Subcutaneous abdominal adipose tissue (tissue), 5 donors: Measurements from ENCODE around the gene GPR89A.

Experiments used
- H3K27ac ChIP-seq: one replicate; pipeline ENCODE4 v1.7.0; 2013; ENCODE audit warnings: low read depth, mild to moderate bottlenecking, inconsistent platforms, low read length, moderate library complexity
- H3K27me3 ChIP-seq, 5 donors: one replicate each; pipeline ENCODE4 v1.7.0; 2013; ENCODE audit warnings: low read length in 5 of 5, inconsistent platforms in 1 of 5; ENCODE audit not compliant: control insufficient read depth in 5 of 5, insufficient read depth in 4 of 5
- H3K36me3 ChIP-seq, 5 donors: one replicate each; pipeline ENCODE4 v1.7.0; 2013; ENCODE audit warnings: low read length in 5 of 5; ENCODE audit not compliant: control insufficient read depth in 5 of 5, insufficient read depth in 5 of 5
- H3K4me1 ChIP-seq, 5 donors: one replicate each; pipeline ENCODE4 v1.7.0; 2013; ENCODE audit warnings: low read length in 5 of 5, mild to moderate bottlenecking in 3 of 5, moderate library complexity in 1 of 5; ENCODE audit not compliant: control insufficient read depth in 5 of 5, insufficient read depth in 5 of 5
- H3K4me3 ChIP-seq, 5 donors: one replicate each; pipeline ENCODE4 v1.7.0; 2013; ENCODE audit warnings: low read length in 5 of 5, low read depth in 1 of 5
- H3K9ac ChIP-seq, 5 donors: one replicate each; pipeline ENCODE4 v1.7.0; 2013; ENCODE audit warnings: low read length in 5 of 5, mild to moderate bottlenecking in 4 of 5, moderate library complexity in 3 of 5
- H3K9me3 ChIP-seq, 5 donors: one replicate each; pipeline ENCODE4 v1.7.0; 2013; ENCODE audit warnings: low read length in 5 of 5; ENCODE audit not compliant: control insufficient read depth in 5 of 5
- donor health status: healthy.
- donor health status: healthy.
- donor health status: healthy.
- donor health status: healthy.
- donor health status: healthy.

The GPR89A gene

DNA sequence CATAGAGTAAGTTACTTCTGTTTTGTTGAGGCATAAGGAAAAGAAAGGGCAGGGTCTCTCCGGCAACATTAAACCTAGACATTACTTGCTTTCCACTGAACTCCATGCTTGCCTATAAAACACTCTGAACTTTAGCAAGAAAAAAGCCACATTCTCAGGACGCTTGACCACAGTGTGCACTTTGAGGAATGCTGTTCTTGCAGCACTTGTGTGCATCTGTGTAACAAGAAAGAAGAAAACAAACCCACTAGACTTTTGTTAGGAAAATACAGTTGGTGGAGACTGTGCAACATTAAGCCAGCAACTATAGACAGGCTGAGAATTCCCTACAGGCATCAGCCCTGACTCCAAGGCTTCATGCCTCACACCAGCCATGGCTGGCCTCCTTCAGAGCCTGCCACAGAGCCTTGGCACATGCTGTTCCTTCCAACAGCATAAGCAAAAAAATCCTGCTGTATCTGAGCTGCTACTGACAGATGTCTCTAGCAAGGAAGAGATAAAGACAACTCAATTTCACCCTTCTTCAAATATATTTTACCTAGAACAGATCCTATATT lies 93.6 kb downstream of the GPR89A start:
- Histone ChIP-seq H3K27ac (no peak overlapping the region), H3K27me3 (no peaks in the 10 kb centered on the region), H3K4me1 (no peaks in the 10 kb centered on the region), H3K36me3 (no peaks in the 10 kb centered on the region), H3K4me3 (no peak overlapping the region), H3K9ac (no peak overlapping the region), H3K9me3 (no peaks in the 10 kb centered on the region)

DNA sequence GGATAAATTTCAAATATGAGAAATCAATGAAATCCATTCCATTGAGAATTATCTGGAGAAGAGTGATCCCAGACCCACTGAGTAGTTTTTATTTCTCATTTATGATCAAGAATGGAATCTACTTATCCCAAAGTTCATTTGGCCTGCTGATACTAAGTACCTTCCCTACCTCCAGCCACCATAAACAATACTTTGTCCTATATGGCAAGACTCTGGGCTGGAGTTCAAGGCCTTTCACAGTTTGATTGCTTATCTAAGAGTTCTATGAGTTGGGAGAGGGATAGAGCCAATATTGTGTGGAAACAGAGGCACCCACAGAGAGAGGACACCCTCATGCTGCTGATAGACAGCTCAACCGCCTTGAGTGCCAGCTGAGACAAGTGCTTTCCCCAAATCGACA lies 94.3 kb downstream of the GPR89A start:
- H3K36me3 ChIP-seq: no peaks in the 10 kb centered on the region
- H3K9me3 ChIP-seq: no peaks in the 10 kb centered on the region
- H3K27me3 ChIP-seq: no peaks in the 10 kb centered on the region
- H3K9ac ChIP-seq: no peak overlapping the region
- H3K4me1 ChIP-seq: peaks cover 0 to 2% (median 0%) of the 10 kb centered on the region in 5 donors
- H3K4me3 ChIP-seq: no peak overlapping the region
- H3K27ac ChIP-seq: no peak overlapping the region

DNA sequence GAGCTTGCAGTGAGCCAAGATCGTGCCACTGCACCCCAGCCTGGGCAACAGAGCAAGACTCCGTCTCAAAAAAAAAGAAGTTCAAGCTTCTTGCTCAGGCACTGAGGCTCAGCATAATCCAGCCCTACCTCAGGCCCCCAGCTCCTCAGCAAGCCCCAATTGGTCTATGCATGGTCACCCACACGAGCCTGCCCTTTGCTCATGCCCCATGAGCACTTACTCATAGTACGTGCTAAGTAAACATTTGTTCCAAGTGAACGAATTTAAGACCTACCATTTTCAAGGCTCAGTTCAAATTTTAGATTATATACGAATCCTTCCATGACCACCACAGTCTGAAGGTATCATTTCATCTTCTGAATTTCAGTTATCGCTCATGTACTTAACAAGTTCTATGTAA lies 95.0 kb downstream of the GPR89A start:
- Histone ChIP-seq H3K9me3 (no peaks in the 10 kb centered on the region), H3K36me3 (no peaks in the 10 kb centered on the region), H3K9ac (no peak overlapping the region), H3K4me3 (no peak overlapping the region), H3K27ac (no peak overlapping the region), H3K27me3 (no peaks in the 10 kb centered on the region), H3K4me1 (peaks cover 0 to 10% (median 5%) of the 10 kb centered on the region in 5 donors)

DNA sequence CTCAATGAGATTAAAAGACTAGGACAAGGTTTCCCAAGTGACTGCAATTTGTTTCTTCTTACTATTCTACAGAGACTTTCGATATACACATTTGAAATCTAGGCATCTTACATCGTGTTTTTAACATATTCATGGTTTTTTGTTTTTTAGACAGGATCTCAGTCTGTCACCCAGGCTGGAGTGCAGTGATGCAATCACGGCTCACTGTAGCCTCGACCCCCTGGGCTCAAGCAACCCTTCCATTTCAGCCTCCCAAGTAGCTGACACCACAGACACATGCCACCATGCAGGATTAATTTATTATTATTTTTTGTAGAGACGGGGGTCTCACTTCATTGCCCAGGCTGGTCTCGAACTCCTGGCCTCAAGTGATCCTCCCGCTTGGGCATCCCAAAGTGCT lies 97.8 kb downstream of the GPR89A start:
- Histone ChIP-seq H3K27ac (no peak overlapping the region), H3K36me3 (no peaks in the 10 kb centered on the region), H3K9ac (no peak overlapping the region), H3K27me3 (no peaks in the 10 kb centered on the region), H3K4me3 (no peak overlapping the region), H3K9me3 (no peaks in the 10 kb centered on the region), H3K4me1 (peaks cover 0 to 10% (median 5%) of the 10 kb centered on the region in 5 donors)

DNA sequence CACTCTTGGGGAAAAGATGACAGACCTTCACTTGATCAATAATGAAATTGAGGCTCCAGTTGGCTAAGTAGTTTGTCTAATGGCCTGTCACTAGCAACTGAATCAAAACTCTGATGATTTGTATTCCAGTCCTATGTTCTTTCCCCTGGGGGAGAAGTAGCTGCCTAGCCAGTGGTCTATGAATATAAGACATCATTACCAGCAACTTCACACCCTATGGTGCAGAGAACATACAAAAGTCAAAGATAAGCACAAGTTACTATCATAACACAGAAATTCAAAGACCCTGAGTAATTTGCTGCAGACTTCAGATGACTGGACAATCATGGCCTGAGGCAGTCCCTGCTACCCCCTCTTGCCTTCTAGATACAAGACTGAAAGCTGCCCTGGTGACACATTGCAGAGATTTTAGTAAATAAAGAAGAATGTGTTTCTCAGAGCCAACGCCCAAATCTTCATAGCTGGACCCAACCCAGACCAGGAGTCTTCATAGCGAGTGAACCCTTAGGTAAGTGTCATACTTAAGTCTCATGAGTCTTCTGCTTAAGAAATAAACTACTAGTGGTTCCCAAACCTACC lies 98.4 kb downstream of the GPR89A start:
- Histone ChIP-seq H3K9me3 (no peaks in the 10 kb centered on the region), H3K4me3 (no peak overlapping the region), H3K9ac (no peak overlapping the region), H3K27ac (no peak overlapping the region), H3K36me3 (no peaks in the 10 kb centered on the region), H3K4me1 (peaks cover 0 to 10% (median 5%) of the 10 kb centered on the region in 5 donors), H3K27me3 (no peaks in the 10 kb centered on the region)

DNA sequence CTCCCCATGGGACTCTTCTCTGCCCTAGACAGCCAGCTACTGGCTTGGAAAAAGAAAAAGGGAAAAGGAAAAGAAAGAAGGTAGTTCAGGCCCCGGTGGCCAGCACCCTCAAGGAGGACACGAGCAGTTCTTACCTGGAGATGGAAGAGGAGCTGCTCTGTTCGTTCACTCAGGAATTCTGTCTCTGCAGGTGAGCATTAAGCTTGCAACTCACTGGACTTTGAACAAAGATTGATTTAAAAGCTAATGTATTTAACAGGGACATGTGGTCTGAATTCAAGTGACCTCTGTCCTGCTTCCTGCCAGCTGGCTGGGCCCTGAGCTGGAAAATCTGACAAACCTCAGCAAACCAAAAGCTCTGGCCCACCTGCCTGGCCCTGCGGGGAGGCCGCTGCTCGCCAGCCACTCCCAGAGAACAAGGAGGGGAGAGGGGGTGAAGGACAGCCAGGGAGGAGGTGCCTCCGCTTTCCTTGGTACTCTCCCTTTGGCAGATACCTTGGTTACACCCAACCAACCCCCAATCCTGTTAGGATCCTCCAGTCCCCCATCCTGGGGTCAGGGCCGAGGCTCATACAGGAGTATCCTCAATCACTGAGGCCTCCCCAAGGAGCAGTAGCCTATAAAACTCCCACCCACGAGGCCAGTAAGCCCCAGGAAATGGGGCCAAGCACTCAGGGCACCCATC lies 99.5 kb downstream of the GPR89A start, which contains the start of gene PDZK1:
Gene PDZK1, minus strand, starts transcription at position 186 of the 685 bp plus-strand sequence. CDS start 19,347 bp downstream, outside the sequence.
- no peaks in the 10 kb centered on the region for H3K36me3 ChIP-seq
- H3K9ac ChIP-seq: no peak within 1 kb of the TSS
- peaks cover 0 to 10% (median 5%) of the 10 kb centered on the region in 5 donors for H3K4me1 ChIP-seq
- no peak within 1 kb of the TSS for H3K4me3 ChIP-seq
- H3K27me3 ChIP-seq: no peaks in the 10 kb centered on the region
- H3K9me3 ChIP-seq: no peaks in the 10 kb centered on the region
- no peak within 1 kb of the TSS for H3K27ac ChIP-seq

DNA sequence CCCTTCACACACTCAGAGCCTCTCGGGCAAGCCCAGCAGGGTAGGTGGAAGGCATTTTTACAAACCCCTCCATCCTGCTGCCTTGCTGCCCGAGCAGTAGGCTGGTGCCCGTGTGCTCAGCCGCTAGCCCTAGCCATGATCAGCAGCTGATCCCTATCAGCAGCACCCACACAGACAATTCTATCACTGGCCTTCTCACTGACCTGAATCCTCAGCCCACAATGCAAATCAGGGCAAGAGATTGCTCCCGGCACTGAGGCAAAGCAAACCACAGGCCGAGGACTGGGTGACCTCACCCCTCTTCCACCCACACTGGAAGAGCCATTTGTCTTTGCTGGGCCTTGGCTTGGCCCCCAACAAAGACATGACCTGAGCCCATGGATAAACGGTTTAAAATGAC lies 100.3 kb downstream of the GPR89A start:
- H3K9ac ChIP-seq: no peak overlapping the region
- no peaks in the 10 kb centered on the region for H3K36me3 ChIP-seq
- peaks cover 0 to 10% (median 5%) of the 10 kb centered on the region in 5 donors for H3K4me1 ChIP-seq
- H3K27me3 ChIP-seq: no peaks in the 10 kb centered on the region
- no peak overlapping the region for H3K4me3 ChIP-seq
- H3K9me3 ChIP-seq: no peaks in the 10 kb centered on the region
- no peak overlapping the region for H3K27ac ChIP-seq

DNA sequence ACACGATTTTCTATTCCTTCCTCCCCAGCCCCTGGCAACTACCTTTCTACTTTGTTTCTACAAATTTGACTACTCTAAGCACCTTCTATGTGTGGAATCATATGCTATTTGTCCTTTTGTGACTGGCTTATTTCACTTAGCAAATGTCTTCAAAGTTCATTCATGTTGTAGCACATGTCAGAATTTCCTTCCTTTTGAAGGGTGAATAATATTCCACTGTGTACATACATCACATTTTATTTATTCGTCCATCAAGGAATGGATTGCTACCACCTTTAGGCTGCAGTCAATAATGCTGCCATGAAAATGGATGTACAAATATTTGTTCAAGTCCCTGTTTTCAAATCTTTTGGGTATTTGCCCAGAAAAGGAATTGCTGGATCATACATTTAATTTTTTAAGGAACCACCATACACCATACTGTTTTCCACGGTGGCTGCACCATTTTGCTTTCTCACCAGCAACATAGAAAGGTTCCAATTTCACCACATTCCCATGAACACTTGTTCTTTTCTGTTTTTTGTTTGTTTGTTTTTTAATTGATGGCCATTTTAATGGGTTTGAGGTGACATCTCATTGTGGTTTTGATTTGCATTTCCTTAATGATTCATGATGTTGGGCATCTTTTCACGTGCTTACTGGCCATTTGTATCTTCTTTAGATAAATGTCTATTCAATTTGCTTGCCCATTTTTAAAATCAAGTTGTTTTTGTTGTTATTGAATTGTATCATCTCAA lies 102.7 kb downstream of the GPR89A start:
- no peak overlapping the region for H3K27ac ChIP-seq
- no peaks in the 10 kb centered on the region for H3K9me3 ChIP-seq
- H3K4me3 ChIP-seq: no peak overlapping the region
- H3K27me3 ChIP-seq: no peaks in the 10 kb centered on the region
- H3K4me1 ChIP-seq: peaks cover 0 to 10% (median 5%) of the 10 kb centered on the region in 5 donors
- H3K9ac ChIP-seq: no peak overlapping the region
- no peaks in the 10 kb centered on the region for H3K36me3 ChIP-seq

DNA sequence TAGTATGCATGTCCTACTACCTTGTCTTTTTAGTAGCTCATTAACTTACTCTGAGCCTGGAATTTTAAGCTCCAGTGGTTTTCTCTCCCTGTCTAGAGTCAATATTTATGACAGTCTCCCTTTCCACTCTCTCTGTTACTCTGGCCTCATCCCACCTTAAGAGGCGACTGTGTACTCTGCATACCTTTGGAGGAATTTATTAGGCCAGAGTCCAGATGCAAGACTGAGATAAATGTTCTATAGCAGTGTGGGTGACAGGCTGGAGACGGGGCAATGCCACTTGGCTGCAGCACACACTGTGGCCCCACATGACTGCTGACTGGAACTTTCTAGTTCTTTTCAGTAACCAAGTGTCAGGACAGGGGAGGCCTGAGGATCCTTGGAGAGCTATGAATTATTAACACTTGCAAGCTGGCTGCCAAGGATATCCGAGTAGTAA lies 103.4 kb downstream of the GPR89A start:
- Histone ChIP-seq H3K4me3 (no peak overlapping the region), H3K27ac (no peak overlapping the region), H3K9ac (no peak overlapping the region), H3K9me3 (no peaks in the 10 kb centered on the region), H3K27me3 (no peaks in the 10 kb centered on the region), H3K4me1 (peaks cover 0 to 10% (median 5%) of the 10 kb centered on the region in 5 donors), H3K36me3 (no peaks in the 10 kb centered on the region)
